Activated CD4-positive, alpha-beta memory T cell treated with anti-CD3 and anti-CD28 coated beads for 36 hours (primary cell): ENCODE results near the gene VSIG10L2. TPM values are rescaled to one million over a fixed set of nuclear protein-coding genes. Genes with fewer than 3 reads are reported as not detected.

ENCODE experiments used
- CTCF ChIA-PET: fragments of 350-600 bp; sonication (Branson Sonifier 250); formaldehyde crosslinking; loops from one replicate; lab custom pipeline; 2021; ENCODE audit warnings: antibody characterized with exemption, inconsistent platforms; lab: Charles Lee
- POLR2A ChIA-PET: fragments of 350-600 bp; sonication (Branson Sonifier 250); formaldehyde crosslinking; loops from one replicate; lab custom pipeline; 2021; ENCODE audit warnings: antibody characterized with exemption; lab: Charles Lee
- DNase-seq: peaks from one replicate; pipeline ENCODE4 v3.0.0-alpha.2; 2020
- H3K27ac Mint-ChIP-seq: one replicate; pipeline ENCODE4 v1.8.0; 2021; ENCODE audit warnings: mixed read lengths
- H3K27me3 Mint-ChIP-seq: one replicate; pipeline ENCODE4 v1.8.0; 2021; ENCODE audit warnings: mixed read lengths
- H3K36me3 Mint-ChIP-seq: one replicate; pipeline ENCODE4 v1.8.0; 2021; ENCODE audit warnings: mixed read lengths
- H3K4me1 Mint-ChIP-seq: one replicate; pipeline ENCODE4 v1.8.0; 2021; ENCODE audit warnings: low read depth, mixed read lengths
- H3K4me3 Mint-ChIP-seq: one replicate; pipeline ENCODE4 v1.8.0; 2021; ENCODE audit warnings: mild to moderate bottlenecking, mixed read lengths
- H3K9me3 Mint-ChIP-seq: one replicate; pipeline ENCODE4 v1.8.0; 2021; ENCODE audit warnings: mixed read lengths
- intact Hi-C: fragments of 100-400 bp; cut with micrococcal nuclease; formaldehyde crosslinking; loops from one replicate; pipeline ENCODE4 v1.15.1; 2023
- total RNA-seq, 2 experiments: library from RNA; stranded (reverse); gene quantifications; one replicate each; pipeline ENCODE4 v1.2.3, GENCODE V29; 2021

The VSIG10L2 gene
- total RNA-seq, 2 experiments from 2014 or later = not detected

DNA sequence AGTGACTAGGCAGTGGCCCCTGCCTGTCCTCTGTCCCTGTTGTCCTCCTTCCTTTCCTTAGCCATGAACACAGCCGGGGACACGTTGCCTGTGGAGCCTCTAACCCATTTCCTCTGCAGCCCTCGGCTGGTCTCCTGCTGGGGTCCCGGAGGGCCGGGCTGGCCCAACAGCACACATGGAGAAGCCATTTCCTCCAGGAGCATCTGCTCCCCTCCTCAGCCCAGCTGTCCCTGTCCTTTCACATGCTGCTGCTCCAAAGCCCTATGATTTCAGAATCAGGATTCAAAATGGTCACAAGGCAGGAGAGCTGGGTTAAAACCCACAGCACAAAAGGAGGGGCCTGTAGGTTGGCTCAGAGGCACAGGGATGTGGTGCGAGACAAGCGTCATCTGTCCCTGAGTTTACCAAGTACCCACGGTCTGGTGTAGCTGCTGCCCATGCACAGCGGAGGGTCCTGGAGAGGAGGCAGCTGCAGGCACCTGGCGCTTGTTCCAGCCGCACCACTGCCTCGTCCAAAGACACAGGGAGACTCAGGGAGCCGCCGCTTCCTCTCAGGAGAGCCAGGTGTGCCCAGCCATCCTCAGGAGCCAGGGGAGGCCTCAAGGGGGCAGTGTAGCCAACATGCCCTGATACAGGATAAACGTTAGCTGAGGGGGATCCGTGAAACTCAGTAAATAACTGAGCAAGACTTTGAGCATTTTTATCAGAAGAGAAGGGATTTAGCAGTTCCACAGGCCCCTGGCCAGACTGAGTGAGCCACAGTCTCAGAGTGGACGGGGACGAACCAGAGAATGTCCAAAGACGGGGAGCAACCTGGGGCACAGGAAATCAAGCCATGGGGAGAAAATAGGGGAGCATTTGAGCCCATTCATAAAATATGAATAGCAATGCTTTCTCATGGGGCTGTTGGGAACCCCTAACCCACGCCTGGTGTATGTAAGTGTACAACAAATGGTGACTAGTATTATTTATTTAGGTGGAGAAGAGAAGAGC, 3.9 kb upstream of the VSIG10L2 start:
- DNase-seq = peak; percentile 69
- no peaks in the 10 kb centered on the region for H3K27me3 Mint-ChIP-seq
- CTCF ChIA-PET = interaction anchor here (0.6 to 4.7 kb wide), 18 partner anchors 10 to 259 kb away, joined by 3 to 66 read pairs (median 4); partner anchors contain the start of gene CDON
- POLR2A ChIA-PET = no interaction called here
- intact Hi-C loops = loop anchor here (1.0 to 5.0 kb wide), 3 partner anchors 120 to 252 kb away; partner anchors contain the start of gene CDON
- no peaks in the 10 kb centered on the region for H3K36me3 Mint-ChIP-seq
- H3K9me3 Mint-ChIP-seq = no peaks in the 10 kb centered on the region
- H3K4me1 Mint-ChIP-seq = peaks cover 9% of the 10 kb centered on the region
- H3K4me3 Mint-ChIP-seq = no peak overlapping the region
- no peak overlapping the region for H3K27ac Mint-ChIP-seq

GRCh38 chr11:125942771-125943428, 2.9 kb upstream of the VSIG10L2 start:
- Mint-ChIP-seq H3K9me3 (no peaks in the 10 kb centered on the region), H3K36me3 (no peaks in the 10 kb centered on the region), H3K4me3 (no peak overlapping the region), H3K27me3 (peaks cover 2% of the 10 kb centered on the region), H3K4me1 (peaks cover 9% of the 10 kb centered on the region), H3K27ac (no peak overlapping the region)
- ChIA-PET CTCF (interaction anchor here (0.6 to 4.7 kb wide), 16 partner anchors 10 to 271 kb away, joined by 3 to 66 read pairs (median 4); partner anchors contain the start of gene CDON), POLR2A (no interaction called here)
- intact Hi-C loops = loop anchor here (1.0 to 5.0 kb wide), 3 partner anchors 119 to 251 kb away; partner anchors contain the start of gene CDON
- DNase-seq = no peak

GRCh38 chr11:125943661-125944349, 2.0 kb upstream of the VSIG10L2 start:
- Mint-ChIP-seq H3K9me3 (no peaks in the 10 kb centered on the region), H3K27ac (no peak overlapping the region), H3K27me3 (peaks cover 2% of the 10 kb centered on the region), H3K4me1 (peaks cover 6% of the 10 kb centered on the region), H3K4me3 (no peak overlapping the region), H3K36me3 (no peaks in the 10 kb centered on the region)
- CTCF ChIA-PET = interaction anchor here (0.7 to 4.7 kb wide), 8 partner anchors 9 to 250 kb away, joined by 3 to 66 read pairs (median 4); partner anchors contain the start of gene CDON
- DNase-seq = no peak
- POLR2A ChIA-PET = interaction anchor here (0.7 kb wide), 1 partner anchor 175 kb away, joined by 3 read pairs; no protein-coding TSS in a partner anchor
- intact Hi-C loops = loop anchor here (5.0 kb wide), 1 partner anchor 178 kb away; no protein-coding TSS in a partner anchor

- Mint-ChIP-seq H3K36me3 (no peaks in the 10 kb centered on the region), H3K4me3 (no peak overlapping the region), H3K9me3 (no peaks in the 10 kb centered on the region), H3K27ac (no peak overlapping the region), H3K4me1 (peaks cover 6% of the 10 kb centered on the region), H3K27me3 (peaks cover 2% of the 10 kb centered on the region)
- DNase-seq = no peak
- ChIA-PET POLR2A (interaction anchor here (0.7 kb wide), 1 partner anchor 175 kb away, joined by 3 read pairs; no protein-coding TSS in a partner anchor), CTCF (interaction anchor here (1.4 kb wide), 1 partner anchor 249 kb away, joined by 3 read pairs; no protein-coding TSS in a partner anchor)
- intact Hi-C loops = loop anchor here (5.0 kb wide), 1 partner anchor 178 kb away; no protein-coding TSS in a partner anchor
Observed at GRCh38 chr11:125944350-125945010, 1.4 kb upstream of the VSIG10L2 start.

DNA sequence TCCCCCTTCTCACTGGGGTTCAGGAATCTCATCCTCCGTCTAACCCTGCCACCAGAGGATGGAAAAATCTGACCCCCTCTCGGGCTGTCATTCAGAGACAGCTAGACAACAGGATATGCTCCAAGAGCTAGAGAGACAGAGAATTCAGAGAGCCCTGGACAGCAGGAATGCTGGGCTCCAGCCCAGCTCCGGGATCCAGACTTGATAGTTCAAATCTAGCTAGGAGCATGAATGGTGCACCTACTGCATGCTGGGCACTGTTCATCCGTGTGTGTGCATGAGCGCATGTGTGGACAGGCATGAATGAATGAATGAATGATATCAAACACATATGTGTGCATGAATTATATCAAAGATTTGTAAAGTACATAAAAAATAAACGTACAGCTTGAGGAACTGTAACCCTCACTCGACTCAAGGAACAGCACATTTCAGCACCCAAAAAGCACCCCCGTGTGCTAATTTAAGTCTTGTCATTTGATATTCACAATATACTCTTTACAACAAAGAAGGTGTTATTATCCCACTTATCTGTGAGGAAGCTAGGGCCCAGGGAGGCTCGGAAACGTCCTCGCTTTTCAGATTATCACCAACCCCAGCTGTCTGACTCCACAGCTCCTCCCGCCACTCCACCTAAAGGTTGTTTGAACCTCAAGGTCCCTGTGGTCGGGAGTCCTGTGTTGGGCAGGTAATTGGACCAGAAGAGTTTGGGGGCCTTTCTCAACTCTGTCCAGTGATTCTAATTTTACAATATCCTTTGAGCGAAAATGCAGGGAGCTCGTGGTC, 640 bp upstream of the VSIG10L2 start:
- intact Hi-C loops = no loop called here
- Mint-ChIP-seq H3K4me3 (no peak overlapping the region), H3K9me3 (no peaks in the 10 kb centered on the region), H3K4me1 (peaks cover 6% of the 10 kb centered on the region), H3K27ac (no peak overlapping the region), H3K27me3 (peaks cover 5% of the 10 kb centered on the region), H3K36me3 (no peaks in the 10 kb centered on the region)
- no peak for DNase-seq
- POLR2A ChIA-PET = no interaction called here
- CTCF ChIA-PET = interaction anchor here (1.4 kb wide), 1 partner anchor 248 kb away, joined by 3 read pairs; no protein-coding TSS in a partner anchor

- Mint-ChIP-seq H3K27ac (no peak overlapping the region), H3K4me3 (no peak overlapping the region), H3K9me3 (no peaks in the 10 kb centered on the region), H3K36me3 (no peaks in the 10 kb centered on the region), H3K4me1 (peaks cover 6% of the 10 kb centered on the region), H3K27me3 (peaks cover 5% of the 10 kb centered on the region)
- intact Hi-C loops = no loop called here
- ChIA-PET POLR2A (no interaction called here), CTCF (no interaction called here)
- DNase-seq = no peak
Observed at GRCh38 chr11:125946712-125947418, 1.0 kb downstream of the VSIG10L2 start.

DNA sequence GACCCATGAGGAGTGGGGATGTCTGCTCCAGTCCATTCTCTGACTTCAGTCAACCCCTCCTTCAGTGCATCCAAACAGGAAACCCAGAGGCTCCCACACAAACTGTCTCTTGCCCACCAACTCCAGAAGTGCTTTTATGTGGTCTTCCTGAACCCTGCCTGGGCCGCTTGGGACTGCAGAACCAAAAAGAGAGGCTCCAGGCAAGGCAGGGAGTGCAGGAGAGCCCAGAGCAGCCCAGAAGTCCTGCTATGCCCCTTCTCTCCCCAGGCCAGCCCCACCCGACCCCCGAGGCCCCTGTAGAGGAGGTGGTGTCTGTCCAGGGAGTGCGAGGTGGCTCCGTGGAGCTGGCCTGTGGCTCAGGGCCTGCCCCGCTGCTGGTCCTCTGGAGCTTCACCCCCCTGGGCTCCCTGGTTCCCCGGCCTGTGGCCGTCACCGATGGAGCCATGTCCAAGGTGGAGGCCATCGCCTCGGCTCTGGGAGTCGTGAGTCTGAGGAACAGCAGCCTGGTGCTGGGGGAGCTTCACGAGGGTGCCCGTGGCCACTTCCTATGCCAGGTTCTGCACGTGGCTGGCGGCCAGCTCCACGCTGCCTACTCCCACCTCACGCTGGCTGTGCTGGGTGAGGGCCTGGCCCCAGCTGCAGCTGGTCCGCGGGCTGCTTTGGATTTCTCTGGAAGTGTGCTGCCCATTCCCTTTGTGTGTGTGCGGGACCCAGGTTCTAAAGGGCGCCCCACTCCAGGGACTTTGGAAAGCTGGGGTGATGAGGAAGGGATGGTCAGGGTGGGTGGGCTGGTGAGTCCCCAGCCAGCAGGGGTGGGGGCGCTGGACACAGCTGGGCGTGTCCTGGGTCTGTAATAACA, 1.8 kb downstream of the VSIG10L2 start:
- no peak overlapping the region for H3K27ac Mint-ChIP-seq
- no peak overlapping the region for H3K4me3 Mint-ChIP-seq
- peaks cover 5% of the 10 kb centered on the region for H3K27me3 Mint-ChIP-seq
- H3K9me3 Mint-ChIP-seq = no peaks in the 10 kb centered on the region
- no peaks in the 10 kb centered on the region for H3K36me3 Mint-ChIP-seq
- intact Hi-C loops = no loop called here
- H3K4me1 Mint-ChIP-seq = no peaks in the 10 kb centered on the region
- ChIA-PET POLR2A (no interaction called here), CTCF (no interaction called here)
- DNase-seq = no peak

- Mint-ChIP-seq H3K9me3 (no peaks in the 10 kb centered on the region), H3K27me3 (peaks cover 5% of the 10 kb centered on the region), H3K4me1 (no peaks in the 10 kb centered on the region), H3K27ac (no peak overlapping the region), H3K4me3 (no peak overlapping the region), H3K36me3 (no peaks in the 10 kb centered on the region)
- intact Hi-C loops = no loop called here
- ChIA-PET POLR2A (no interaction called here), CTCF (no interaction called here)
- DNase-seq = no peak
Observed at GRCh38 chr11:125948278-125949051, 2.6 kb downstream of the VSIG10L2 start.
